Adrenal gland (tissue), 12 donors: Measurements from ENCODE around the gene MACROH2A1. TPM values are rescaled to one million over a fixed set of nuclear protein-coding genes. Genes with fewer than 3 reads are reported as not detected.

Experiments
- DNase-seq, 7 donors: peaks; one replicate each; pipeline ENCODE4 v3.0.0-alpha.2; 2019 to 2020
- H3K27ac ChIP-seq, 5 donors: fragments of 200-600 bp; sonication (generic) in 4 of 5; 1 replicate in 3 of 5; 2 replicates in 2 of 5; pipeline versions ENCODE4 v1.5.1 to v1.8.0; 2016 to 2020; ENCODE audit warnings: mild to moderate bottlenecking in 1 of 5
- H3K27me3 ChIP-seq: fragments of 200-600 bp; 2 replicates; pipeline ENCODE4 v1.8.0; 2021
- H3K36me3 ChIP-seq, 2 donors: fragments of 200-600 bp; replicated peaks in 1 of 2; 1 replicate in 1 of 2; 2 replicates in 1 of 2; pipeline versions ENCODE4 v1.5.1 to v1.8.0; 2018 to 2022
- H3K4me1 ChIP-seq, 2 donors: fragments of 200-600 bp; replicated peaks in 1 of 2; 1 replicate in 1 of 2; 2 replicates in 1 of 2; pipeline versions ENCODE4 v1.5.1 to v1.8.0; 2018 to 2021
- H3K4me3 ChIP-seq, 4 donors: fragments of 200-600 bp; sonication (generic) in 3 of 4; one replicate each; pipeline ENCODE4 v1.5.1; 2016 to 2018
- H3K9me3 ChIP-seq, 3 donors: fragments of 200-600 bp; sonication (generic) in 1 of 3; replicated peaks in 1 of 3; 1 replicate in 2 of 3; 2 replicates in 1 of 3; pipeline versions ENCODE4 v1.5.1 to v1.8.0; 2016 to 2021
- CTCF ChIP-seq, 6 experiments: fragments of 450-650 bp in 4 of 6; fragments of 200-600 bp in 2 of 6; sonication (generic) in 1 of 6; IDR thresholded peaks; 1 replicate in 5 of 6; 2 replicates in 1 of 6; pipeline versions ENCODE4 v1.5.1 to v1.8.0; 2016 to 2021; ENCODE audit warnings: antibody characterized with exemption in 6 of 6, mild to moderate bottlenecking in 2 of 6, moderate library complexity in 1 of 6
- POLR2A ChIP-seq, 2 donors: fragments of 450-650 bp; IDR thresholded peaks; one replicate each; pipeline ENCODE4 v1.6.1; 2017; ENCODE audit warnings: antibody characterized with exemption in 2 of 2, mild to moderate bottlenecking in 2 of 2, moderate library complexity in 1 of 2
- WGBS, 4 donors: extraction: QIAGEN DNeasy Blood & Tissue Kit in 2 of 4; methylation state at CpG; one replicate each; pipeline versions ENCODE4 v1.1.5 to v1.1.7; 2013 to 2017; 5-methylcytosine and 5-hydroxymethylcytosine counted together
- intact Hi-C, 2 donors: fragments of 100-400 bp; cut with DNase I; formaldehyde crosslinking; loops; one replicate each; pipeline versions ENCODE4 v1.14.1 to v1.15.0; 2022 to 2023
- polyA plus RNA-seq, 3 donors: library from polyadenylated mRNA; stranded (reverse); fragments of 200-250 nt in 2 of 3; fragments of 350-450 nt in 1 of 3; fragmentation: Illumina TruSeq in 1 of 3; extraction: RNeasy Lipid Tissue Mini Kit (QIAGEN cat#74804) in 1 of 3; gene quantifications; one replicate each; pipeline ENCODE4 v1.2.3, GENCODE V29; 2013 to 2014
- total RNA-seq, 9 donors: library from RNA; depleted of rRNA in 4 of 9; stranded (reverse); fragments of >200 nt in 4 of 9; fragments of 120-200 nt in 1 of 9; fragmentation: NEBNext Ultra II Directional in 1 of 9; extraction: Animal tissue kit (Norgen Biotek cat#: 25700) in 1 of 9; gene quantifications; one replicate each; pipeline versions ENCODE4 v1.1.0 to v1.2.4, GENCODE V29; 2013 to 2023
- donor health status: healthy with polysubstance abuse.
- donor health status: Bipolar disorder and iron deficiency.
- donor health status: DM: yes; HTN: yes; CAD: no.
- donor health status: DM: no; HTN: no; CAD: no.
- donor health status: DM: no; HTN: no; CAD: no.
- donor health status: DM: yes; HTN: yes; CAD: no.

Gene MACROH2A1
- total and polyA plus RNA-seq, 12 donors: 77.2 to 241 (median 144) TPM

- Histone ChIP-seq H3K9me3 (no peaks in the 10 kb centered on the region), H3K4me1 (peaks cover 14 to 35% of the 10 kb centered on the region in 2 donors), H3K27ac (peak overlapping the region; percentile 14 to 79 (median 52)), H3K4me3 (no peak overlapping the region), H3K27me3 (no peaks in the 10 kb centered on the region), H3K36me3 (peaks cover 0 to 8% of the 10 kb centered on the region in 2 donors)
- DNase-seq: peak; percentile 79 to 95 (median 88)
- intact Hi-C loops: no loop called here
- 20 to 27% (median 22%) methylated on average over 6 of the region's 6 CpGs for WGBS, 4 donors
- no peak for TF ChIP-seq POLR2A (IDR thresholded peaks at IDR 0.05)
- TF ChIP-seq CTCF (IDR thresholded peaks at IDR 0.05): no peak
These were observed 42.3 kb downstream of the MACROH2A1 start for GRCh38 chr5:135356522-135357318.

- Histone ChIP-seq H3K9me3 (no peaks in the 10 kb centered on the region), H3K27ac (peak overlapping the region in 1 of 5 donors; percentile 61), H3K4me1 (peaks cover 14 to 35% of the 10 kb centered on the region in 2 donors), H3K4me3 (no peak overlapping the region), H3K36me3 (peaks cover 0 to 12% of the 10 kb centered on the region in 2 donors), H3K27me3 (no peaks in the 10 kb centered on the region)
- 86 to 100% (median 98%) methylated on average over 1 of the region's 1 CpG for WGBS, 4 donors
- TF ChIP-seq POLR2A (IDR thresholded peaks at IDR 0.05): no peak
- no peak for TF ChIP-seq CTCF (IDR thresholded peaks at IDR 0.05)
- intact Hi-C loops: no loop called here
- no peak for DNase-seq
These were observed 43.9 kb downstream of the MACROH2A1 start for GRCh38 chr5:135355169-135355568.

- WGBS, 4 donors: 68 to 78% (median 71%) methylated on average over 4 of the region's 4 CpGs
- intact Hi-C loops: no loop called here
- H3K9me3 ChIP-seq: no peaks in the 10 kb centered on the region
- peaks cover 14 to 35% of the 10 kb centered on the region in 2 donors for H3K4me1 ChIP-seq
- peak overlapping the region in 2 of 5 donors; percentile 39 to 62 for H3K27ac ChIP-seq
- H3K27me3 ChIP-seq: no peaks in the 10 kb centered on the region
- DNase-seq: no peak
- H3K4me3 ChIP-seq: no peak overlapping the region
- peaks cover 0 to 14% of the 10 kb centered on the region in 2 donors for H3K36me3 ChIP-seq
- TF ChIP-seq POLR2A (IDR thresholded peaks at IDR 0.05) (no peak), CTCF (IDR thresholded peaks at IDR 0.05) (no peak)
These were observed 44.9 kb downstream of the MACROH2A1 start for GRCh38 chr5:135353952-135354721.

GRCh38 chr5:135350536-135350935 is 48.5 kb downstream of the MACROH2A1 start:
- 94 to 96% (median 95%) methylated on average over 7 to 10 of the region's 10 CpGs for WGBS, 4 donors
- Histone ChIP-seq H3K27ac (no peak overlapping the region), H3K9me3 (no peaks in the 10 kb centered on the region), H3K4me3 (no peak overlapping the region), H3K4me1 (peaks cover 0 to 6% of the 10 kb centered on the region in 2 donors), H3K36me3 (peaks cover 0 to 15% of the 10 kb centered on the region in 2 donors), H3K27me3 (no peaks in the 10 kb centered on the region)
- DNase-seq: no peak
- TF ChIP-seq CTCF (IDR thresholded peaks at IDR 0.05): no peak
- no peak for TF ChIP-seq POLR2A (IDR thresholded peaks at IDR 0.05)
- intact Hi-C loops: no loop called here
